ENCODE measurements around the gene RAD51B.

GRCh38 chr14:68312884-68313610 lies 493.5 kb downstream of the RAD51B start:
- no peak for TF ChIP-seq CTCF (IDR thresholded peaks at IDR 0.05)
- no peak for TF ChIP-seq POLR2A (IDR thresholded peaks at IDR 0.05)
- TF ChIP-seq EP300 (IDR thresholded peaks at IDR 0.05): no peak

Measured in tibial nerve (tissue), 4 donors.